ENCODE results near the gene RAD51C. TPM values are rescaled to one million over a fixed set of nuclear protein-coding genes. Genes with fewer than 3 reads are reported as not detected.

Gene RAD51C
- 26.4 and 27.0 TPM in 2 replicates for total RNA-seq

GRCh38 chr17:58692239-58693055 lies at the start of gene RAD51C:
RAD51C (plus strand) TSS chr17:58692602; CDS start chr17:58692644, 42 bp downstream.

GRCh38 chr17:58691701-58692238 lies 632 bp upstream of the RAD51C start, which contains the start of gene TEX14:
TEX14 (minus strand) TSS chr17:58692045; CDS start chr17:58652001, 40,044 bp downstream.

GRCh38 chr17:58755577-58756245 lies 63.3 kb downstream of the RAD51C start, which contains the start of gene PPM1E:
PPM1E (plus strand) TSS chr17:58755854.

Other genes starting within 250 kb of the RAD51C start
- gene HSF5, start 204.2 kb upstream of the RAD51C start, total RNA-seq, result not detected in 2 replicates
- gene MTMR4, start 178.0 kb upstream of the RAD51C start, total RNA-seq, result 53.8 and 76.7 TPM in 2 replicates
- 0.03 and 0.07 TPM in 2 replicates for gene TEX14, start 557 bp upstream of the RAD51C start, total RNA-seq
- 0.07 and 0.13 TPM in 2 replicates for gene PPM1E, start 63.3 kb downstream of the RAD51C start, total RNA-seq